HG02981 (cell line): ENCODE results near the gene FLT3.
"Not testable (repeated sequence)": the region's sequence is repeated elsewhere in the genome, so short reads cannot be mapped to it uniquely, and the experiment has no call there.

Experiments
- ATAC-seq: cut with Tn5 transposase; IDR thresholded peaks from one replicate; pipeline ENCODE4 v1.9.1; 2021; ENCODE audit warnings: mild to moderate bottlenecking, moderate library complexity; ENCODE audit not compliant: unreplicated experiment

Gene FLT3

DNA sequence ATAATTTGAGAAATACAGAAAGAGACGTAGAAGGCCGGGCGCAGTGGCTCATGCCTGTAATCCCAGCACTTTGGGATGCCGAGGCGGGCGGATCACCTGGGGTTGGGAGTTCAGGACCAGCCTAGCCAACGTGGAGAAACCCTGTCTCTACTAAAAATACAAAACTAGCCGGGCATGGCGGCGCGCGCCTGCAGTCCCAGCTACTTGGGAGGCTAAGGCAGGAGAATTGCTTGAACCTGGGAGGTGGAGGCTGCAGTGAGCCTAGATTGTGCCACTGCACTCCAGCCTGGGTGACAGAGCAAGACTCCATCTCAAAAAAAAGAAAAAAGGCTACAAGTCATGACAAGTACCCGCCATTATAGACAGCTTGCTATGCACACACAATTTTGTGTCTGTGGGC is 95.4 kb downstream of the FLT3 start:
- ATAC-seq, result not testable (repeated sequence)

DNA sequence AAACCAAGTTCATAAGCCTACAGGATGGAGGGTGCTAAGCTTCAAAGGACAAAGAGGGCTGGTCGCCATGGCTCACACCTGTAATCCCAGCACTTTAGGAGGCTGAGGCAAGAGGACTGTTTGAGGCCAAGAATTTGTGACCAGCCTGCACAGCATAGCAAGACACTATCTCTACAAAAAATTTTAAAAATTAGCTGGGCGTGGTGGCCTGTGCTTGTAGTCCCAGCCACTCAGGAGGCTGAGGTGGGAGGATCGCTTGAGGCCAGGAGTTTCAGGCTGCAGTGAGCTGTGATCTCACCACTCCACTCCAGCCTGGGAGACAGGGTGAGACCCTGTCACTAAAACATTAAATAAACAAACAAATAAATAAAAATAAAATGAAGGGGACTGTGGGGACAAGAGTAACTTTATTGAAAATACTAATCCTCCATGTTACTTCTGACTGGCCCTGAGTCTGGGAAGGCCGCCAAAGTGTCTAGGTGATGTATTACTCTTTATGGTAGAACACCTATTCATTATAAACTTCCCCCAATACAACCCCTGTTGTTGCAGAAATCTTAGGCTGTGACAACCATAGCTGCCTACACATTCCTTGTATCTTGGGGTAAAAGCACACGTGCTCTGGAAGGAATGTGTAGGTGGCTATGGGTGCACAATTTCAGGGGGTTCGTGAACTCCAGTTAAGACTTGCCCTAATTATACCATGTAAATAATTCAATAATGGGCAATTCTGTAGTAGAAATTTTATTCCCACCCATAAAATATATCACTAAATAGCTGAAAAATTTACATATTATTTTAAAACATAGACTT is 97.3 kb downstream of the FLT3 start:
- ATAC-seq, result no peak

DNA sequence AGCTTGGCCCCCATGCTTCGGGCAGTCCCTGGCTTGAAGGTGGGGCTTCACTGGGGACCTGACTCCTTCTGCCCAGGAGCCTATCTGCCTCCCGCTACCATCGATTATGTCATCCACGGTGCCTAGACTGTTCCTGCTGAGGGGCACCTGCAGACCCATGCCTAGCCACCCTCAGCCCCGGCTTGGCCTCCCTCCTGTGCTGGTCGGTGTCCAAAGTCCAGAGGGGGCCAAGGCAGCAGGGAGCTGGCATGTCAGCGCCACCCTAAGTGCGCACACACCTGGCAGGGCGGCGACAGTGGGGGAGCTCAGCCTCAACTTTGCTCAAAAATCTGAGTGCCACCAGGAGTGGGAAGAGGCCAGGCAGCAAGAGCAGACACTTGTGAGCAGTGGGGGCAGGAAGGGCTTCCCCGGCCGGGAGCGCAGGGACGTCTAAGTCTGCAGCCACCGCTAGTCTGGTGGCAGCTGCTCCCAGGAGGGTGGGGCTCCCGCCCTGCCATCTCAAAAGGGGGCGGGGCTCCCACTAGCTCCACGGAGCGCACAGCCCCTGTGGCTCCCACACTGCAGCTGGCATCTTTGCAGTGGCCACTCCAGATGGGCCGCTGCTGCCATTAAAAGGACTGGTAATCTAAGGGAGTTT is 98.4 kb downstream of the FLT3 start:
- ATAC-seq, result no peak

DNA sequence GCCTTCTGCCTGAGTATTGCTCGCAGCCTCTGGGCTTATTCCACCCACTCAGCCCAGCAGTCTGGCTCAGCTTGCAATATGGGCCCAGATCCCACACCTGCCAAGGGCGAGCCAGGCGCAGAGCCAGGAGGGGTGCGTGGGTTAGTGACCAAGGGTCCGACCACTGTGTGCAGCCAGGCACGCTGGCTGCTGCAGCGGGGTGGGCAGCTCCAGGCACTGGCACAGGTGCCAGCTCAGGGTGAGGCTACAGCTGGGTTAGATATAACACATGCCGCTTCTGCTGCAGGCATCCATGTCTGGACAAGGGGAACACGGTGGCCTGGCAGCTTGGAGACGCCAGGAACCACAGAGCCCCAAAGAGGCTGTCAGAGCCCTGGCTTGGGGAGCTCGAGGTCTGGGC is 99.3 kb downstream of the FLT3 start:
- no peak for ATAC-seq

DNA sequence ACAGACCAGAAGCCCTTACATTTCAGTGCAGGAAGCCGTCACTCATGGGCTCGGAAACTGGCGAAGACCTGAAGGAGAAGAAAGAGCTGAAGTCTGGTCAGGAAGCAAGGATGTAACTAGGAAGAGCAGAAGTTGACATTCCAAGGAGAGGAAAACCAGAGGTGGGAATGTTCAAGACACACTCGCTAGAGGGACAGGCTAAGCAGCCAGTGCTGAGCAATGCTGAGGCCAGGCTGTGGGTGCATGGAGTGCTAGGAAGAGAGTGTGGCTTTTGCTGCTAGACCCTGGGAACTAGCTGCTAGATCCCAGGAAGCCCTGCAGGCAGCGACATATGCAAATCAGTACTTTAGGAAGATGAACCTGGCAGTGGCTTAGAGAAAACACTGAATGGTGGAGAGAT is 99.8 kb downstream of the FLT3 start:
- ATAC-seq, result no peak

DNA sequence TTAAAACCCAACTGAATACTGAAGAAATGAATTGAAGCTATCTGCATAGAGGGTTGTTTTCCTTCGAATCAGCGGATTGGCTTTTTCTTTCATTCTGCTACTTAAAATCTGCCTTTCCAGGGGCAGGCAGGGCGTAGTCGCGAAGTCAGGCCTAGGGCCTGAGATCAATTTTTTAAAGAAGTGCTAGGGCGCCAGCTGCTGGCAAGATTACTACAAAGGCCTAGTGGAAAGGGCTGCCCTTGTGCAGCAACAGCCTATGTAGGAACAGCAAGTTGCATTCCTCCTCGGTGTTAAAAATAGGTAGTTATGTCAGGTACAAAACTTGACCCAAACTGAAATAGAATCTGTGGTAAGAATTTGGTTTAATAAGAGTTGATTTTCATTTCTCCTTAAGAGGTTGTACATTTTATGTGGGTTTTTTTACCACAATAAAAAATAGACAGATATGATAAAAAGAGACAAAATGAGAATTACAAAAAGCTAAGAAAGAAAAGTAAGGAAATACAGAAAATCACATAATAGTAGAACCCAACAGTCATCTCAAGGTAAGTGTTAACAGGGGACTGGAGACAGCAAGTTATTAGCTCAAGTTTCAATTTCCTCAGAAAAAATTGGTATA is 102.4 kb downstream of the FLT3 start:
- no peak for ATAC-seq

DNA sequence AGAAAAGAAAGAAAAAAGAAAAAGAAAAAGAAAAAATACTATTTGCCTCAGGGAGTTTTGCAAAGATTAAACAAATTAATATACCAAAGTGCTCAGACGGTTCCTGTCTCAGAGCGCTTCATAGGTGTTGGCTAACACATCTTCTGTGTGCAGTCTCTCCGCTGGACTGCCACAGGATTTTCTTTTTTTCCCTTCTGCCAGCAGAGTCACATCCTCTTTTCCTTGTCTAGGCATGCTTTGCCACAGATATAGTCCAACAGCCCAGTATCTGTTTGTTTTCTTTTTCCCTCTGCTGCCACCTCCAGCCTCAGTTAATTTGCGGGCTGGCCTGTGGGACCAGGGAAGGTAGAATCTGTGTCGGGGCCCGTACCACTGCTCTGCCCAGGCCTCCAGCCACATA is 108.5 kb downstream of the FLT3 start:
- no peak for ATAC-seq

DNA sequence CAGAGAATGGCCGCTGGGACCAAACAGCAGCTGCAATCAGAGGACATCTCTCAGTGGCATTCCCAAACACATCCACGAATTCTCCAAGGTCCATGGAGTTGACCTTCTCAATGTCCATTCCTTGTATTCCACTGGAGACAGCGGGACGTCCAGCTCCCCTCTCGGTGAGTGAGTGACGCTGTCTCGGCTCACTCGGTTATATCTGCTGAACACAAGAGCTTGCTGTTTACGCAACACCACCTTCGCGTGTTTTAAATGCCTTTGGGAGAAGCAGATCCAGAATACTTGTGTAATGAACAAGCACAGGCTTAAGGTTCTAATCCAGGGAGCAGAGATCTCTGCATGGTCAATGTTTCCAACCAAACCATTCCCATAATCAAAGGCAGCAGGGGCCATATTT is 111.9 kb downstream of the FLT3 start, which contains the start of gene URAD:
TSS of gene URAD (minus strand) at position 174 of the 400 bp plus-strand sequence. CDS start at position 118, 56 bp downstream.
- no peak for ATAC-seq

DNA sequence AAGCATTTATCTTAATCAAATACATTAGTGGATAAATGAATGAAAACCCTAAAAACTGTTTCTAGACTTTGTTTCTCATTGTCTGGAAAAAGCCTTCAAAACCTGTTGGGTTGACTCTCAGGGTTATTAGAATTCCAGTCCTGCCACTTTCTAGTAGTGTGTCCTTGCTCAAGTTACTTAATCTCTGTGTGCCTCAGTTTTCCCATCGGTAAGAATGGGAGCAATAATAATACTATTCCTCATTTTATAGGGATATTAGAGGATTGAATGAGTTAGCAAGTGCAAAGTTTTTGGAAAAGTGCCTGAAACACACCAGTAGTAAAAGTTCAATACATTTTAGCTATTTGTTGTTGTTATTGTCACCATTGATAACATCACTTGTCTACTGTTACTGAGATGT is 114.8 kb downstream of the FLT3 start:
- no peak for ATAC-seq

DNA sequence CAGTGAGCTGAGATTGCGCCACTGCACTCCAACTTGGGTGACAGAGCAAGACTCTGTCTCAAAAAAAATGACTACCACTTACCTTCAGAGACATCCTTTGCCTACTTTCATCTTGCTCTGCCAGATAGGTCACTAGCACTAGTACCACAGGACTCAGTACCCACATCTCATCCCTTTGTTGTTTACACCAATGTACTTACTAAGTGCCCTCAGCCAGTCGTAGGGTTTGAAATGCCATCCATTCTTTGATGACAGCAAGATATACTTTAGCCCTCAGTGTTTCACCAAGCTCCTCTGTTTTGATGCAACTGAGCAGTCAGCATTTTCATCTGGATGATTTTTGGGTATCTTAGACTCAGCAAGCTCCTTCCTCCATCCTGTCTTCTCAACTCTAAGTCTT is 118.0 kb downstream of the FLT3 start:
- no peak for ATAC-seq

DNA sequence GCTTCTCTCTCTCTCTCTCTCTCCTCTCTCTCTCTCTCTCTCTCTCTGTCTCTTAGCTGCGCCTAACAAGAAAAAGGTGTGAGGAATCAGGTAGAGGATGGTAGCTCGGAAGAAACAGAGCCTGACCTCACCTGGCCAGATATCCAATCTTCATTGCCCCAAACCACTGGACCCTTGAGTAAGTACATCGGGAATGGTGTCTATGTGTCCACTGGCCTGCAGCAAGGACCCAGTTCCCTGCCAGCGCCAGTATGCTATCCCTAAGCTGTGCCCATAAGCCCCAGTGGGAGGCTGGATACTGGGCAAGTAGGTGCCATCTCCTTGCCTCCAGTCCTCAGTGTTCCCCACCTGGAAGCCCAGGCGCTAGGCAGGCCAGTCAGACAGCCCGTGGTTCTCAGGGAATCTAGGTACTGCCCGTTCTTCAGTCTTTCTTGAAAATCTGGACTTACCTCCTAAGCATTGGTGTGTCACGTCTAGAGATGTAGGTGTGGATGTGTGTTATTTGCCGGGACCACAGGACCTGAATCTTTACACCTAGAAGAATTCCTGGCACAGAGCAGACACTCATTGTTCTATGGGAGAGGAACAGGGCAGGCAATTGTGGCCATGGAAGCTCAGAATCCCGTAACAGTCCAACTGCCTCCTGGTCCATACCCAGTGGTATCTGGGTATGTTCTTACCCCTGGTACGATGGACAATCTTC is 119.2 kb downstream of the FLT3 start:
- ATAC-seq, result no peak

DNA sequence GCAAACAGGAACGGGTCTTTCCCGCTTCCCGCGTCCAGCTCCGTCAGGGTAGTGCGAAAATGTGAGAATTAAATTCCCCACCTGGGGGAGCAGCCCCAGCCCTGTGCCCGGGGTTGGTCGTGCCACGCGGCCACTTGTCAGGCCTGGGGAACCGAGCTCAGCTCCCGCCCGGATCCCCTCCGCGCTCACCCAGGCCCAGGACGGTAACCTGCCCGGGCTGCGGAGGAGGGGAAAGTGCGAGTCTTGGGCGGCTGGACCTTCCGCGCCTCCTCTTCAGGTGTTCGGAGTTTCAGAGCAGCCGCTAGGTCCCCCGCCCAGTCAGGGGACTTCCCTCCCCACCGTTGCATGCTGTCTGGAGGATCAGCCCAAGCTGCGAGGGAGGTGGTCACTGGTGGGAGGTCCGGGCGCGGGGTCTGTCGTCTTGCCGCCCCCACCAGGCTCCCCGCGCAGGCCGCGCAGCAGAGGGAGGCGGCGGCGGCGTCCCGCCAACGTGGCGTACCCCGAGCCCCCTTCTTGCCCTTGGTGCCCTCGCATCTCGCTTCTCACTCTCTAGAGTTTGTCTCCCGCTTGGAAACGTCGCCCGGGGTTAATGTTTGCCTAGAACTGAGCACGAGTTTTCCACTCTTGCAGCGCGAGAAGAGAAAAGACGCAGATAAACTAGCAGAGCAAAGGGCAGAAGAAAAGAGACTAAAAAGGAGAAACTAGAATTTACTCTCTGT is 119.9 kb downstream of the FLT3 start:
- ATAC-seq, result no peak

DNA sequence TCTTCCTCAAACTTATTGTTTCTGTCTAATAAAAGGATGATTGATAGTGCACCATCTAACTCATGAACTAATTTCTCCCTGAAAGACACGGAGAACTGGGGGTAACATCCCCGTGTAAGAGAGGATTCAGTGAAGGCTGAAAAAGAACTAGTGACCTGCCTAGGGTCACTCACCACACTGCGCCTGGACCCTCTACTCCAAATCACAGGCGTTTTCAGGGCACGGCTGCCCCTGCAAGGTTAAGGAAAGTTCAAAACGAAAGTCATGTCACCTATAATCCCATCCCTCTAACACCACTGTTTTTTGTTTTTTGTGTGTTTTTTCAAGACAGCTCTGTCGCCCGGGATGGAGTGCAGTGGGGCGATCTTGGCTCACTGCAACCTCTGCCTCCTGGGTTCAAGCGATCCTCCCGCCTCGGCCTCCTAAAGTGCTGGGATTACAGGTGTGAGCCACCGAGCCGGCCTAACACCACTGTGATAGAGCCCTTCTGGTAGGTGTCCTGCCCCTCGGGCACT is 120.6 kb downstream of the FLT3 start:
- ATAC-seq, result no peak

DNA sequence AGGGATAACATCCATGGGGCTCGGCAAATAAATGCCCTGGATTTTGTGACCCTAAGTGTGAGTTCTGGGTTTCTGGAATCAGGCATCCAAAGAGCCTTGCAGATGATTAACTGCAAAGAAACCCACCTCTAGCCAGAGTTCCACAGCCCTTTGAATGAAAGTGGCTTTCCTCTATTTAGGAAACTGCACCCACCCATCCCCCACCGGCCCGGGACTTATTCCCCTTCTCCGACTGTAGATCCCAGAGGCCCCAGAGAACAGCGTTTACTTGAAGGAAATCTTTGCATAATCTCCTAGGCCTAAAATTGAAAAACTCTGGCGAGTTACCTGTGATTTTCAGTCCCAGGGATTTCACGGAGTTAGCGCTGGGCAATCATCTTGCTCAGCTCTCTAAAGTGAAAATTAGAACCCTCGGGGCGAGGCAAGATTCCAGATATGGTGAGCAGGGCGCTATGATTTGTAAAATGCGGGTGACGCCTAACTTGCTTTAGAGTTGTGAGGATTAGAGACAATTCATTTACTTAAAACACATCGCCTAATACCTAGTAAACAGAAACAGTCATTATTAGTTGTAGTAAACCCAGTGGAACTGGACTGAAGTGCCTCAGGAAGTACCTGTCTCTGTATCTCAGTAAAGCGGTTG is 121.3 kb downstream of the FLT3 start:
- ATAC-seq, result no peak

DNA sequence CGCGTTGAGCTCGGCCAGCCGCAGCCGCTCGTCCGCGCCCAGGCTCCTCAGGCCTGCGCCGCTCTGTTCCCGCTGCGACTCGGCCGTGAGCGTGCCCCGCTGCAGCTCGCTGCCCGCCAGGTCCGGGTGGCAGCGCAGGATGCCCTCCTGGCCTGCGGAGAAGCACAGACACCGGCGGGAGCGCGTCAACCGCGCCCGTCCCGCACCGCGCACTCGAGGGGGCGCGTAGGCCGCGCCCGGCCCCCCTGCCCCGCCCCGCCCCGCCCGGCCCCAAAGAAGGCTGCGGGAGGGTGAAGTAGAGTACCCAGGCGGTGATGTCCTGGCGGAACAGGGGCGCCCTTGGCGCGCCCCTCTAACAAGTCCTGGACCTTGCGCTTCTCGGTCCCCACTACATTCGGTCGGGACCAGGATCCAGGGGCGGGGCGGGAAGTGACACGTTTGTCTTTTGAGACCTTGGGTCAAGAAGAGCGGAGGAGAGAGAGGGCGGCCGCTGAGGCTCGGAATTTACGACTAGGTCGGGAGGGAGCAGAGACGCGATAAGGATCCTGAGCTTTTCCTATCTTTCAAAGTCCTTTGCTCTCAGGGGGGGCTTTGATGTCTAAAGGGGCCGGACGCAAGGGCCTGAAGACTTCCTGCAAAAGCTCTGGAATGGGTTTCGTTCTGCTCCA is 121.9 kb downstream of the FLT3 start:
- ATAC-seq, result no peak

DNA sequence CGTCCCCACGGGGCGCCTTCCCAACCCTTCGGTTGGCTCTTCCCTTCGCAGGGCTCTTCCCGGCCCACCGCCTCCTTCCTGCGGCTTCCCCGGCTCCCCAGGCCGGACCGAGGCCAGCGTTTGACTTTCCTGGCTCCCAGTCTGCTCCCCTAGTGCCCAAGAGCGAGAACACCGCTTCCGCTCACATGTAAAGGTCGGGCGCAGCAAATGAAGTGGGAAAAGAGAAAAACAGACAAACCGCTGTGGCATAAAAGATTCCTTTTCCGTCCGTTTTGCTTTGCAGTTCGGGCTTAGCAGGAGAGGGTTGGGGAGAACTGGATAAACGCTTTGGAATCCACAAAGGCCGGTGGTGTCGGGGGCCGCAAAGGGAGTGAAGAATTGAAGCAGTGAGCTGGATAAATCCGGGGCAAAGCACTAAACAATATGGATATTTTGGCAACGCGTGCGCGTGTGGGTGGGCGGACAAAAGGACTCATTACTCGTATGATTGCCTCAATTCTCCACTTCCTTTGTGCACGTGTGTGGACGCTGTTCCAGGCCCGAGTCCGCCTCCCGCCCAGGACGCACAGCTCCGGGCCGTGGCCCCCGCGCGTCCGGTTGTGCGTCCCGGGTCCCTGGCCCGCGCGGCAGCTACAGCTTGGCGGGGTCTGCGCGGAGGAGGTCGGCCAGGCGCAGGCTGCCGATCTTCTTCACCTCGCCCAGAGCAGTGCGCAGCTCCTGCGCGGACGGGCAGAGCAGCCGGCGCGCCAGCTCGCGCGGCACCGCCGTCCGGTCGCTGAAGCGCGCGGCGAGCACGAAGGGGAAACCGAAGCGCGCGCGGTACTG is 122.7 kb downstream of the FLT3 start:
- no peak for ATAC-seq

DNA sequence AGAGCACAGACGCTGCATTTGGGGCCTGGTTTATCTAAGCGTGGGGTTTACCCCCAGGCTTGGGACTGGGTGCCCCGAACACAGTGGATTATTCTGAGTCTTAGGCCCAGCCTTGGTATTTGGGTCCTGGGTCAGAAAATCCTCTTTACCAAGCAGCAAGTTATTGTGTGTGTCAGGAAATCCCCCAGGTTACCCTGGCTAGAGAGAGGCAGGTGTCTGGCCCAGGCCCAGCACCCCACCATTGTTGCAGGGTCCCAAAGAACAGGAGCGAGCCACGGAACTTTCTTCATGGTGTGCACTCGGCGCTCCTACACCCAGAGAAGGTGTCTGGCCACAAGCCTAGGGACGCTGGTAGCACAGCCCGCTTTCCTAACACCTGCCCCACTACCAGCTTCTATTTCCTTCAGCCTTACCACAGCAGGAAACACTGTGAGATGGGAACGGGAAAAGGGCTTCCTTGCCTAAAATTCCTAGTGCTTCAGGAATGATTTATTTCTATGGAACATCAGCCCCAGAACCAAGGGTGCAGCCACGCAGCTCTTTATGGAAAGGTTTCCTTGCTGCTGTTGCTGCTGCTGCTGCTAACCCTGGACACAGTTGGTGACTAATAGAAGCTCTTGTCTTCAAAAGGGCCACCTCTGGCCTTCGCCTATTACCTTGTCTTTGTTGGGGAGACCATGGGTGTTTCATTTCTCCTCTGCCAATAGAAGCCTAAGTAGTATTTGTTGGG is 123.8 kb downstream of the FLT3 start:
- no peak for ATAC-seq
